GM21737 (cell line): ENCODE measurements around the gene SPACA4.

Experiments used
- ATAC-seq: cut with Tn5 transposase; IDR thresholded peaks from one replicate; pipeline ENCODE4 v1.9.1; 2021; ENCODE audit warnings: mild to moderate bottlenecking, moderate library complexity; ENCODE audit not compliant: unreplicated experiment

SPACA4 gene

DNA sequence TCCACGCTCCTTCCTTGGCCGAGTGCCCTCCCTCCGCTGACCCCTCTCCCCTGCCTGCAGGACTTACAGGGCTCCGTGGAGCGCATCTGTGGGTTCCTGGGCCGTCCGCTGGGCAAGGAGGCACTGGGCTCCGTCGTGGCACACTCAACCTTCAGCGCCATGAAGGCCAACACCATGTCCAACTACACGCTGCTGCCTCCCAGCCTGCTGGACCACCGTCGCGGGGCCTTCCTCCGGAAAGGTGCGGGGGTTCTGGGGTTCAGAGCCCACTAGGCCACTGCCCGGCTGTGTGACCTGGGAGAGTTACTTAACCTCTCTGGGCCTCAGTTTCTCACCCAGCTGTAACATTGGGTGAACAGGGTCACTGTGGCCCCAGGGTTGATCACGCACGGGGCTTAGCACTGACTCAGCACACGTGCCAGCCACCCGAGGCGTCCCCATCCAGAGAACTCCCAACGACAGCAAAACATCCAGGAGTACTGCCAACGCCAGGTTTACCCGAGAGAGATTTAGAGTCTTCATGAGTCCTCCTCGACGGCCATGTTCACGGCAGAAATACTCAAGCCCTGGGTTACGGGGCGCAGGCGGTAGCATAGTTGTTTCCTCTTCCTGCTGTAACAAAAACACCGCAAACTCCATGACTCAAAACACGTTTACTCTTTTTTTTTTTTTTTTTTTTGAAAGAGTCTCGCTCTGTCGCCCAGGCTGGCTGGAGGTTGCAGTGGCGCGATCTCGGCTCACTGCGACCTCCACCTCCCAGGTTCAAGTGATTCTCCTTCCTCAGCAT is 9.7 kb upstream of the SPACA4 start:
- no peak for ATAC-seq

DNA sequence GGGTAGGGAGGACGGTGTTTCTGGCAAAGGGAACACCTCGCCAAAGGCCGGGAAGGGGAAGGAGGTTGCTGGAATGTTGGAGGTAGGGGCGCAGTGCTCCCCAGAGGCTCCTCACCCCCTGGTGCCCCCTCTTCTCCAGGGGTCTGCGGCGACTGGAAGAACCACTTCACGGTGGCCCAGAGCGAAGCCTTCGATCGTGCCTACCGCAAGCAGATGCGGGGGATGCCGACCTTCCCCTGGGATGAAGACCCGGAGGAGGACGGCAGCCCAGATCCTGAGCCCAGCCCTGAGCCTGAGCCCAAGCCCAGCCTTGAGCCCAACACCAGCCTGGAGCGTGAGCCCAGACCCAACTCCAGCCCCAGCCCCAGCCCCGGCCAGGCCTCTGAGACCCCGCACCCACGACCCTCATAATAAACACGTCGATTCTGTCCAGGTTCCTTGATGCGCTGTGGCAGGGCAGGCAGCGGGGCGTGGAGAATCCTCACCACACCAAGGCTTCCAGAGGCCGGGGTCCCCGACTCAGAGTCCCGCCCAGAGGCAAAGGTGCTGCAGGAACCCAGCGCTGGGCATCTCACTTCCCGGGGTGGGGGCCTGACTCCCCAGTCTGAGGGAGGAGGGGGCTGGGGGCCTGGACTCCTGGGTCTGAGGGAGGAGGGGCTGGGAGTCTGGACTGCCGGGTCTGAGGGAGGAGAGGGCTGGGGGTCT is 7.4 kb upstream of the SPACA4 start:
- no peak for ATAC-seq

DNA sequence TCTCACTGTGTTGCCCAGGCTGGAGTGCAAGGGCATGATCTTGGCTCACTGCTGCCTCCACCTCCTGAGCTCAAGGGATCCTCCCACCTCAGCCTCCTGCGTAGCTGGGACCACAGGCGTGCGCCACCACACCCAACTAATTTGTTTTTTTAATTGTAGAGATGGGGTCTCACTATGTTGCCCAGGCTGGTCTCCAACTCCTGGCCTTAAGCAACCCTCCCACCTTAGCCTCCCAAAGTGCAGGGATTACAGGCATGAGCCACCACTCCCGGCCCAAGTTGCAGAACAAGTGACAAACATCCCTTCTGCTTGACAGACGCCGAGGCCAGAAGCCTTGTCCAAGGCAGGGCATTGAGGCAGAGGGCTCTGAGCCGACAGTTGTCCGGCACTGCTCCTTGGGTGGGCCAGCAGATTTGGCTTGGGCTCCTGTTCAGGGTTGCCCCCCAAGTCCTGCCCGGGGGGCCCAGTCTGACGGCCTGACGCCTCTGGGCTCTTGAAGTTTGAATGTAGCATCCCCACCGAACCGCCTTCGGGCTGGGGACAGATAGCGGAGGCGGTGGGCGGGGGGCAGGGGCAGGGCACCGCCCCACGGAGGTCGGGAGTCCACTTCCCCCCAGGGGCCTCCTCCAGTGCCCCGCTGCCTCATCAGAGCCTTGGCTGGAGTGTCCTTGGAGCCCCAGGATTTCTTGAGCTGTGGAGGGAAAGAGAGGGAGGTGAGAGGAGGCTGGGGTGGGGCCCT is 5.7 kb upstream of the SPACA4 start:
- ATAC-seq: no peak

DNA sequence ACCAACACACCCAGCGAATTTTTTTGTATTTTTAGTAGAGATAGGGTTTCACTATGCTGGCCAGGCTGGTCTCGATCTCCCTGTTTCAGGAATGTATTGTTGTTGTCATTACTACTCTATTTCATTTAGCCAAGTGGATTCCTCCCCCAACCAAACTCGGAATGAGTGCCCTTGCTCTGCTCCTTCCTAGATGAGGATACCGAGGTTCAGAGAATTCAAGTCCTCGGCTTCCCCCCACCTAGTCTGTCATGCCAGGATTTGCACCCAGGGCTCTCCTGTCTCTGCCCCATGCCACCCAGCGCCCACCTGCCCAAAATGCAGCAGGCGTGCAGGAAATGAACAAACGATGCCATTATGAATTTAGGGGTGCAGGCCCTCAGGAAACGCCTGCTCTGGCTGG is 3.5 kb upstream of the SPACA4 start:
- ATAC-seq: no peak

DNA sequence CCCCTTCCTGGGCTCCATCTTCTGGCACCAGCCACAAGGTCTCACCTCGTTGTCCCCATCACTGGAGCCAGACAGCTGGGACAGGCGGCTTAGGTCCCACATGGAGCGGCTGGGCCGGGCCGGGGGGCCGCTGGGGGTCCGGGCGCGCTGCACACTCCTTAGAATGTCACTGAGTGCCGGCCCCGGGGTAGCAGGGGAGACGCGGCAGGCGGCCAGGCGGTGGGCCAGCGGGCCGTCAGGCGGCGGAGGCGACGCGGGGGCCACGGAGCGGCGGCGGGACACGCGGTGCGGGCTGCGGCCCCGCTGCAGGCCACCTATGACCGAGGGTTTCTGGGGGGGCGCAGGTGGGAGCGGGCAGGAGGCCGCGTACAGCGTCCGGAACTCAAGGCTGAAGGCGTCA is 3.1 kb upstream of the SPACA4 start:
- no peak for ATAC-seq

DNA sequence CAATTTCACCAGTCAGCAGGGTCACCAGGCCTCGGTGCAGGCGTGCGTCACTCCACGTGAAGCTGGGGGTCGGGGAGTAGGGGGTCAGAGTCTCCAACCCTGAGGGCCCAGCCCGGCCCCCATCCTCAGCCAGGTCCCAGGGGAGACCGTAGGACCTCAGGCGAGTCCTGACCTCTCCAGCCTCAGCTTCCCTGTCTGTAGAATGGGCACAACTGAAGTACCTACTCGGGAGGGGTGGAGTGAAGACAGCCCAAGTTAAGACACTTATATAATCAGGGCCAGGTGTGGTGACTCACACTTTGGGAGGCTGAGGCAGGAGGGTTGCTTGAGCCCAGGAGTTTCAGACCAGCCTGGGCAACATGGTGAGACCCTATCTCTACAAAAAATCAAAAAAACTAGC is 2.7 kb upstream of the SPACA4 start:
- no peak for ATAC-seq

DNA sequence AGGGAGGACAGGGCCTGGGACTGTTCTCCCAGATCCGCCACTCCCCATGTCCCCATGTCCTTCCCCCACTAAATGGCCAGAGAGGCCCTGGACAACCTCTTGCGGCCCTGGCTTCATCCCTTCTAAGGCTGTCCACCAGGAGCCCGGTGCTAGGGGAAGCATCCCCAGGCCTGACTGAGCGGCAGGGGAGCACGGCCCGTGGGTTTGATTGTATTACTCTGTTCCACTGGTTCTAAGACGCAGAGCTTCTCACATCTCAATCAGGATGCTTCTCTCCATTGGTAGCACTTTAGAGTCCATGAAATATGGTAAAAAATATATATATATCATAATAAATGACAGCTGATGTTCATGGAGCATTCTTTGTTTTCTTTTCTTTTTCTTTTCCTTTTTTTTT is 815 bp downstream of the SPACA4 start:
- no peak for ATAC-seq

DNA sequence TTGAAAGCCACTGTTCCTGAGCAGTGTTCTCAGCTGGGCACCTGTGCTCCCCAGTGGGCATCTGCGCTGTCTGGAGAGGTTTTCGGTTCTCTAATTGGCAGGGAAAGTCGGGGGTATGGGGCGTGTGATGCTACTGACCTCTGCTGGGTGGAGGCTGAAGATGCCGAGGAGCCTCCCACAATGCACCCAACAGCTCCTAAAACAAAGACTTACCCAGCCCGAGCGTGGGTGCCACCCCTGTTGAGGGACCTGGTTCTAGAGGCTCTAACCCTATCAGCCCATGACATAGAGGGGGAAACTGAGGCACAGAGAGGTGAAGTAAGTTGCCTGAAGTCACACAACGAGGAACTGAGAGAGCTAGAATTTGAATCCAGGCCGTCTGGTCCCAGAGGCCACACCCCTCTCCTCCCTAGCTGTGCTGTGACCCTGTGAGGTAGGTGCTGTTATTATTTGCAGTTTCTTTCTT is 2.3 kb downstream of the SPACA4 start:
- no peak for ATAC-seq

DNA sequence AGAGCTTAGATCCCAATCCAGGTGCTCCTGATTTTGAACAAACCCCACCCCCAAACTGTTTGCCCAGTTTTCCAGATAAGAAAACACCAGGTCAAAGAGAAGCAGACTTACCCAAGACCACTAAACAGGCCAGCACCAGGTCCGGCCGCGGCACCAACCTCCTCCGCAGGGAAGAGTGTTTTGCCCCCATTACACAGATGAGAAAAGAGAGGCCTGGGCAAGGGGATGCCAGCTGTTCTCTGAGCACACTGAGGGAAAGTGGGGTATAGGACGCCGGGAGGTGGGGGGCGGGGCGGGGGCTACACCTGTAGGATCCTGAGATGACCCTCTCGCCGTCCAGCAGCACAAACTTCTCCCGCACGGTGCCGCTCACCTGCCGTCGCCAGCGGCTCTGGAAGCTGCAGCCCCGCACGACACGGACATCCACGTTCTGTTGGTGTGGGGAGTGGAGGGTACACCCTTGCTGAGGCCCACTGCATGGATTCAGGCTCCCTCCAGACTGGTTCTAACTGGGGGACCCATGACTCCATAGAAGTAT is 3.1 kb downstream of the SPACA4 start:
- no peak for ATAC-seq

DNA sequence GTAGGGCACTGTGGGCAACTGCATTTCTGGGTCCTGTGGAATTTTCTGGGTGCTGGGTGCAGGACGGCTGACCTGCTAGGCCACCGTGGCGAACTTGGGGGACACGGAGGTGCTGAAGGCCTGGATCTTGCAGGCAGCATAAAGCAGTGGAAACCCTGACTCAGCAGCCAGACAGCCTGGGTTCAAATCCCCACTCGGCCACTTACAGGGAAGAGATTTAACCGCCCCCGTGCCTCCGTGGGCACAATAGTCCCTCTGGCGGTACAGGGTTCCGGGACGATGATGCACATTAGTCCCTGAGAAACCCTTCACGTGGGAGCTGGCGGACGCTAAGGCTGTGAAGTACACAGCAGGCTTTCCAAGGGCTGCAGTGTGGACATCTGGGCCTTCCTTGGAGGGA is 5.3 kb downstream of the SPACA4 start:
- ATAC-seq: no peak

DNA sequence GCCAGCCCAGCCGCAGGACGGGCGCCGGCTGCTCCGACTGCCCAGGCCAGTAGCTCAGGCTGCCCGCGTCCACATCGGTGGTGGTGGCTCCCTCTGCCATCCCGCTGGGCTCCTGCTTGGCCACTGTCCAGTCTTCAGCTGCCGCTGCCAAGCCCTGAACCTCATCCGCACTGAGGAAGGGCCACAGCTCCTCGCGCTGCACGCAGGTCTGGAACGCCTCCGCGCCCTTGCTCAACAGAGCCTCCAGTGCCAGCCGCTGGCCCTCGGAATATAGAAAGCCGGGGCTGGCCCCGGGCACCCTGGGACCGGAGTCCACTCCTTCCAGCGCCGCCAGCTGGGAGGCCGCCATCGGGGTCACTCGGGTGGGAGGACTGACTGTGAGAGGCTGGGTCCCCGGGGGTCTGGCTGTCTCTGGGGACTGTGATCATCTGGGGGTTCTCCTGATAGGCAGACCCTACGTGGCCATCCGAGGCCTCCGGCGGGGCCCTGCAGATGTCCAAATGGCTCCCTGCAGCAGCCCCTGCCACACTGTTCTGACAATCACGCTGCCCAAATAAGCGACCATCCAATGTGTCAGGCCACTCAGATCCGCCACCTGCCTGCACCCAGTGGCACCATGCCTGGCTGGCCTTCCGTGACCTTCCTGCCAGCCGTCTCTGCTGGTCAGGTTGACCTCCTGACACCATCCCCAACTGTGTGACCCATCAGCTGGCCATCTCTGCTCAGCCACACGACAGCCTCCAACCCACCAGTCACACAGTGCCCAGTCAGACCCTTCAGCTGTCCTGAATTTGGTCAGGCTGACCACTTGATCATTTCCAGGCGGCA is 6.7 kb downstream of the SPACA4 start:
- ATAC-seq: no peak

DNA sequence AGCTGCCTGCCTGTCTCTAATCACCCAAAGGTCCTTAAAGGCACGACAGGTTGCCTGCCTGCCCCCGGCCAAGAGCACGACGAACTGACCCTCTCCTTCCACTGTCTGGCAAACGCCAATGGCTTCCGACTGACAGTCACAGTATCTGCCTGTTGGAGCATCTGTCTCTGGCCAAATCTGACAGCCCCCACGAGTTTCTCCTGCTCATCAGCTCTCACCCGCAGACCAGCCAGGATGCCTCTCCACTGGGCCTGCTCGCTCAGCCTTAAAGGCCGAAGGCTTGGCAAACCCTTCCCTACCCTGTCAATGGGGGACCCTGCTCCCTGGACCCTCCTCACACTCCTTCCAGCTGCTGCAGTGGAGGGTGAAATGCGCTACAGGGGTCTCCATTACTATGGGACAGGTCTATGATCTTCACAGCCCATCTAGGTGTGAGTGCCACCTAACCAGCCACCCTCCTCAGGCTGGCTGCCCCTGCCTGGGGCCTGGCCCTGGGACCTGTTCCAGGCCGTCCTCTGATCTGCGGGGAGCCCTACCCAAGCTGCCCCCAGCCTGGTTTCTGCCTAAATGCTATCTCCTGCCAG is 7.4 kb downstream of the SPACA4 start:
- no peak for ATAC-seq

DNA sequence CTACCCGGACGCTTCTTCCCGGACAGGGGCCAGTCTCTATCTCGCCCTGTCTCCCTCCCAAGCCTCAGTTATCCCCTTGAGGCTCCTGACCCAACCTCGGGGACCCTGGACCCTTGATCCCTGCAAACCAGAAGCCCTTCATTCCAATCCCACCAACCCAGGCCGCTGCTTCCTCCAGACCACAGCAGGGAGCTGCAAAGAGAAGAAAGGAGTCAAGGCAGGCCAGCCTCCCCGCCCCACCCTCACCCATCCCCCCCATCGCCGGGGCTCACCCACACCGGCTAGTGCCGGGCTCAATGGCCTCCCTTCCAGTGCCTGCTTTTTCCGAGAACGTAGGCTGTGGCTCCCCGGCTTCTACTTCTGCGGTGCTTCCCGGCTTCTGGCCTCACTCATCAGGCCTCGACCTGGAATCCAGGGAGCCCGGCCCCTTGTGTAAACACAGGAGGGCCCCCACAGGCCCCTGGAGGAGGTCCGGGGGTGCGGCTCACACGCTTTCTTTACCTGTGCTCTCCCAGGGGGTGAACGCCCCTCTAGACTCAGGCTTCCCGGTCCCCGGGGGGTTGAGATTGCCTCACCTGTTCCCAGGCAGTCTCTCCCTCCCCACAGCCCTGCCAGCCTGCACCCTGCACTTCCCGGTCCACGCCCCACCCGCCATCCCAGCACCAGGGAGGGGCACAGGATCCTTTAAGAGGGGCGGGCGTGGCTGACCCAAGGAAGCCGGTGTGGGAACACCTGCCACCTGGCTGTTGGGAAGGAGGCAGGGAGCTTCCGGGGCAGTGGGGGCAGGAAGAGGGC is 8.1 kb downstream of the SPACA4 start, which contains the start of gene FAM83E:
FAM83E (minus strand) TSS at position 641 of the 795 bp plus-strand sequence. CDS start 1,704 bp downstream, outside the sequence.
- no peak for ATAC-seq

DNA sequence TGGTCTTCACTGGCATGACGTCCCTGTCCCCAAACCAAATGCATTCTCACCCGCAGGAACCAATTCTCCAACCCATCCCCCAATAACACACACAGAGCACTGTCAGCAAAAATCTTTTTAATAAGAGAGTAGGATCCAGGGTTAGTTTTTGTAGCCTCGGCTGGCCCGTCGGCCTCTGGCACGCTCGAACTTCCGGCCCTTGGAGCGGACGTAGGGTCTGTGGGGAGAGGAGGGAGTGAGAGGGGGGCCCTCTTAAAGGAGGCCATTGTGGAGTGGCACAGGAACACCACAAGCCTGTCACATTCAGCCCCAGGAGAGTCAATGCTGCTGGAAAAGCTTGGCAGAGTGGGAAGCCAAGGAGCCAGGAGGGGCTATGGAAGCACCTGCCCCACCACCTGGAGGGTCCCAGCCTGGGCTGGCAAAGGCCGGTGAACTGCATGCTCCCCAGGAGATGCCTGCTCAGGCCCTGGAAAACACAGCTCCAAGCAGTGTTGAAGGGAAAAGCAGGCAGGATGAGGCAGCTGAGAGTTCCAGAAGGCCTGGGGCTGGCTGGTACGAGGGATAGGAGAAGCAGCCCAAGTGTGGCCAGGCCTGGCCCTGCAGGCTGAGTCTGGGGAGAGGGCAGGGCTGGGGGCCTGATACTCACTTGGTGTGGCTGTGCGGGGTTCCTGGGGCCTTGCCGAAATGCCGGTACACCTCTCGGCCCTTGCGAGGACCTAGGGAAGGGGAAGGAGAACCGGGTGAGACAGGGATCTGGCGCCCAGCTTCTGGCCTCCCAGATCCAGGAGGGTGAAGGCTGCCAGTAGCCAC is 8.9 kb downstream of the SPACA4 start:
- no peak for ATAC-seq

DNA sequence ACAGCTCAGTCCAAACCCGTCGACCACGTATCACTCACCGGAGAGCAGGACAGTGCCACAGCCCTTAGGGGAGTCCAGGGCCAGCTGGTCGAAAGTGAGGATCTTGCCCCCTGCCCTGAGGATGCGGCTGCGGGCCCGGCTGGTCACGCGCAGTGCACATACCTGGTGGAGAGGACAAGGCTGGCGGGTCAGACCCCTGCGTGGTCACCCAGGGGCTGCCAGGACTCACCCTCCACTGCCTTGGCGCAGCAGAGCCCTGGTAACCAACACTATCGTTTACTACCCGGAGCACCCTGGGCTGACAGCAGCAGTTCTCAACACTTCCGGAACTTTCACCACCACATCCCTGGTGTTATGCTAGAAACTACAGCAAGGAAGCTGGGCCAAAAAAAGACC is 9.5 kb downstream of the SPACA4 start:
- ATAC-seq: no peak

DNA sequence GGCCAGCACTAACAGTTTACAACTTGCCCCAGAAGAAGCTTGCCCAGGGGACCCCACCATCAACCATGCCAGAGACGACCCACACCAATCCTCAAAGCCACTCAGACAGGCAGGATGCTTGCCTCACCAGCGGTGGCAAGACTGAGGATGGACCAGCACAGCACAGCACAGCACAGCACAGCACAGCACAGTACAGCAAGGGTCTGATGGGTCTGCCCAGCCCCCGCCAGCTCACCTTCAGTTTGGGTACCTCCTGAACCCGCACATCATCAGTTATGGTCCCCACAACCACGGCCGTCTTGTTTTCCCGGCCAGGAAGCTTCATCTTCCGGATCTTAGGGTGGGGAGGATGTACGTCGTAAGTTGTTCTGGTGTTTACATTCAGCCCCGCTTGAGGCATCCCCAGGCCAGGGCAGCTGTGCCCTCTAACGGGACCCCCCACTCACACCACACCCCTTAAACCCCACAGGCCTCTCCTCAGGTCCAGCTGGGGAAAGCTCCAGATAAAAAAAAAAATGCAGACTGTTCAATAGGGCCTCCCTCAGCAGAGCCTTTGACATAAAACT is 10.0 kb downstream of the SPACA4 start:
- no peak for ATAC-seq

DNA sequence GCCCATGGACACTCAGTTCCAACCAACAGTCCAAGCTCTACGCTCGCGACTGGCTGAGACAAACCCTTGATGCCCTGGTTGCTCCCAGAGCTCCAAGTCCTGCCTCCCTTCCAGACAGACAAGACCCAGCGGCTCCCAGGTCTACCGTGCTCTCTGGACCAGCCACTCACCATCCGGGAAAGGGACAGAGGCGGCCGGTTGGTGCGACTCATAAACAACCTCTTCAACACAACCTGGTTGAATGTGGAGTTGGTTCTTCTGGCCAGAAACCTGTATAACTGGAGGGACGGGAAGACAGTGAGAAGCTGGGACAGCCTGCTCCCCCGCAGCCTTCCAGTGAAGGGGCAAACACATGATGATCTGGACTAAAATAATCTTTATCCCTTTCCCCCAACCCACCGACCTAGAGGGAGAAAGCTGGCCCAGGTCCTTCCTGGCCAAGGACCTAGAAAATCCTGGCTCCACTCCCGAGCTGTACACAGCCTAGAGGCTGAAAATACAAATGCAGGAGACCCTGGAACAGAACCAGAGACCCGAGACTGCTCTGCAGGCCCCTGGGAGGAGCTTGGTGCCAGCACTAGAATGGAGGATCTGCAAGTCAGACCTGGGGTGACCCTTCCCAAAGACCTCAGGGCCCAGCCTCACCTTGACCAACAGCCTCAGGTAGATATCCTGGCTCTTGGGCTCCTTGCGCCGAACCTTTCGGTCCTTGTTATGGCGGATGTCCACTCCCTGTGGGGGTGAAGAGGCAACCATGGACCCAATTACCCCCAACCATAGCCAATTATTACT is 10.8 kb downstream of the SPACA4 start:
- ATAC-seq: no peak
